HCT116 (cell line): ENCODE results near the gene EVL.

Source experiments
- EZH2 ChIP-seq: fragments of 200-600 bp; sonication (generic); IDR thresholded peaks from 2 replicates; pipeline ENCODE4 v1.6.1; 2017; ENCODE audit warnings: antibody characterized with exemption, mixed run types
- POLR2A ChIP-seq: IDR thresholded peaks from 2 replicates; pipeline ENCODE4 v1.7.0; 2011; ENCODE audit warnings: borderline replicate concordance; ENCODE audit not compliant: insufficient read depth, insufficient read length; ENCODE audit errors: extremely low read depth
- TF ChIP-seq, protein P1 (sequence below), 3 experiments: fragments of 200-600 bp in 1 of 3; sonication (generic) in 1 of 3; IDR thresholded peaks in 2 of 3; conservative IDR thresholded peaks in 1 of 3; 2 replicates each; pipeline ENCODE4 v1.5.1; 2012 to 2017; ENCODE audit warnings: low read depth in 2 of 3, low read length in 2 of 3, antibody characterized with exemption in 1 of 3, borderline replicate concordance in 1 of 3, control low read depth in 1 of 3, mild to moderate bottlenecking in 1 of 3, mixed read lengths in 1 of 3, mixed run types in 1 of 3, moderate library complexity in 1 of 3; ENCODE audit not compliant: insufficient read depth in 1 of 3
- TF ChIP-seq, protein P2 (sequence below): IDR thresholded peaks from 2 replicates; pipeline ENCODE4 v1.6.1; 2011; ENCODE audit warnings: mild to moderate bottlenecking, low read length, moderate library complexity; ENCODE audit not compliant: insufficient replicate concordance; ENCODE audit errors: extremely low read depth

DNA sequence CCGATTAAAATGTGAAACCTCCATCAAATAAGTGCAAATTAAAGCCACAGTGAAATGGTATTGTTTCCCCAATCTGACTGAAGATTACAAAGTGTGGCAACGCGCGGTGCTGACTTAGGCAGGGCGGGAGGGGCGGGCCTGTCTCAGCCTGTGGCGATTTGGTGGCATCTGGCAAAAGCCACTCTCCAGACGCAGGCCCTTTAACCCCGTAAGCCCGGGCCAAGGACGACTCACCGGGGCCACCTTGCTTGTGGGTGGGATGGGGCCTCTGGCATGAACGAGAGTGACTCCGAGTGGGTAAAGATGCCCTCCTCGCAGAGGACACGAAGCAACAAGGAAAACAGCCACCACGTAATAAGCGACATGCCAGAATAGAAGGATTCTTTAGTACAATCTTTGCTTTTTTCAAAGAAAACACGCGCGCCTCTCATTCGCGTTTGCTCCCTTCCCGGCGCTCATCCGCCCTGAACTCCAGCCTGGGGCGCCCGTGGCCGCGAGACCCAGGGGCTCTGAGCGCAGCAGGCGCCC lies 93.4 kb downstream of the EVL start:
- TF ChIP-seq, protein P1, sequence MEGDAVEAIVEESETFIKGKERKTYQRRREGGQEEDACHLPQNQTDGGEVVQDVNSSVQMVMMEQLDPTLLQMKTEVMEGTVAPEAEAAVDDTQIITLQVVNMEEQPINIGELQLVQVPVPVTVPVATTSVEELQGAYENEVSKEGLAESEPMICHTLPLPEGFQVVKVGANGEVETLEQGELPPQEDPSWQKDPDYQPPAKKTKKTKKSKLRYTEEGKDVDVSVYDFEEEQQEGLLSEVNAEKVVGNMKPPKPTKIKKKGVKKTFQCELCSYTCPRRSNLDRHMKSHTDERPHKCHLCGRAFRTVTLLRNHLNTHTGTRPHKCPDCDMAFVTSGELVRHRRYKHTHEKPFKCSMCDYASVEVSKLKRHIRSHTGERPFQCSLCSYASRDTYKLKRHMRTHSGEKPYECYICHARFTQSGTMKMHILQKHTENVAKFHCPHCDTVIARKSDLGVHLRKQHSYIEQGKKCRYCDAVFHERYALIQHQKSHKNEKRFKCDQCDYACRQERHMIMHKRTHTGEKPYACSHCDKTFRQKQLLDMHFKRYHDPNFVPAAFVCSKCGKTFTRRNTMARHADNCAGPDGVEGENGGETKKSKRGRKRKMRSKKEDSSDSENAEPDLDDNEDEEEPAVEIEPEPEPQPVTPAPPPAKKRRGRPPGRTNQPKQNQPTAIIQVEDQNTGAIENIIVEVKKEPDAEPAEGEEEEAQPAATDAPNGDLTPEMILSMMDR (IDR thresholded peaks at IDR 0.05 in 2 of 3, conservative IDR thresholded peaks at IDR 0.05 in 1 of 3; ENCODE audit: borderline replicate concordance in 1 of 3, insufficient read depth in 1 of 3, low read depth in 2 of 3, low read length in 2 of 3): no peak
- TF ChIP-seq, protein P2, sequence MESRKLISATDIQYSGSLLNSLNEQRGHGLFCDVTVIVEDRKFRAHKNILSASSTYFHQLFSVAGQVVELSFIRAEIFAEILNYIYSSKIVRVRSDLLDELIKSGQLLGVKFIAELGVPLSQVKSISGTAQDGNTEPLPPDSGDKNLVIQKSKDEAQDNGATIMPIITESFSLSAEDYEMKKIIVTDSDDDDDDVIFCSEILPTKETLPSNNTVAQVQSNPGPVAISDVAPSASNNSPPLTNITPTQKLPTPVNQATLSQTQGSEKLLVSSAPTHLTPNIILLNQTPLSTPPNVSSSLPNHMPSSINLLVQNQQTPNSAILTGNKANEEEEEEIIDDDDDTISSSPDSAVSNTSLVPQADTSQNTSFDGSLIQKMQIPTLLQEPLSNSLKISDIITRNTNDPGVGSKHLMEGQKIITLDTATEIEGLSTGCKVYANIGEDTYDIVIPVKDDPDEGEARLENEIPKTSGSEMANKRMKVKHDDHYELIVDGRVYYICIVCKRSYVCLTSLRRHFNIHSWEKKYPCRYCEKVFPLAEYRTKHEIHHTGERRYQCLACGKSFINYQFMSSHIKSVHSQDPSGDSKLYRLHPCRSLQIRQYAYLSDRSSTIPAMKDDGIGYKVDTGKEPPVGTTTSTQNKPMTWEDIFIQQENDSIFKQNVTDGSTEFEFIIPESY: no peak
- no peak for TF ChIP-seq POLR2A
- TF ChIP-seq EZH2: no peak
